Limb (tissue), 2 donors: ENCODE measurements around the gene RAB35.

Experiments used
- DNase-seq, 2 donors: peaks; one replicate each; pipeline ENCODE4 v3.0.0-alpha.2; 2016; ENCODE audit errors: extremely low spot score in 2 of 2

The RAB35 gene

DNA sequence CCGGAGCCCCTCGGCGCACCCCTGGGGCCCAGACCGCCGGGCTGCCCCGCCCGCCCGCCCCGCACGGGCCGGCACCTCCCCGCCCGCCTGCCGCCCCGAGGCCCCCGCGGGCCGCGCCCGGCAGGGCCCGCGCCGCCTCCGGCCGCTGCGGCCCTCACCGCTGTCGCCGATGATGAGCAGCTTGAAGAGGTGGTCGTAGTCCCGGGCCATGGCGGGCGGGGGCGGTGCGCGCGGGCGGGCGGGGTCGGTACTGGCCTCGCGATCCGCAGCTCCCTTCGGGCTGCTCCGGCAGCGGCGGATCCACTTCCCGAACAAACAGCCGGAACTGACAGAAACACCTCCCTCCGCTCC, at the start of gene RAB35:
Gene RAB35, minus strand, starts transcription at position 313 of the 351 bp plus-strand sequence. Its CDS starts 103 bp downstream, at position 210.
- DNase-seq: no peak

DNA sequence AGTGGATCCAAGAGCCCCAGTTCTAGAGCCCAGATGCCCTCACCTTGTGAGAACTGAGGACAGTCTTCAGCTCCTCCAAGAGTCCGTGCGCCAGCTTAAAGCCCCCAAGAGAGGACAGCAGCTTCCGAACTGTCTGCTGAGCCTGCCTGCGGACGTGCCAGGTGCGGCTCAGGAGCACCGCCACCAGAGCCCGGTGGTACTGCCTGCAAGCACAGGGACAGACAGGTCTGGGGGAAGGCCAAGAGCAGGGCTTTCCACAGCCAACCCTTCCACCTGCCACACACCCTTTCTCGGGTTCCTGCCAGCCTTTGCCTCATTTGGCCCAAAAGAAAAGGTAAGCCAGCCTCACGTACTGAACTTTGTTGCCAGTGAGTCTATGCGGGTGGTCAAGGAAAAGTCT, 47.7 kb upstream of the RAB35 start:
- no peak for DNase-seq

DNA sequence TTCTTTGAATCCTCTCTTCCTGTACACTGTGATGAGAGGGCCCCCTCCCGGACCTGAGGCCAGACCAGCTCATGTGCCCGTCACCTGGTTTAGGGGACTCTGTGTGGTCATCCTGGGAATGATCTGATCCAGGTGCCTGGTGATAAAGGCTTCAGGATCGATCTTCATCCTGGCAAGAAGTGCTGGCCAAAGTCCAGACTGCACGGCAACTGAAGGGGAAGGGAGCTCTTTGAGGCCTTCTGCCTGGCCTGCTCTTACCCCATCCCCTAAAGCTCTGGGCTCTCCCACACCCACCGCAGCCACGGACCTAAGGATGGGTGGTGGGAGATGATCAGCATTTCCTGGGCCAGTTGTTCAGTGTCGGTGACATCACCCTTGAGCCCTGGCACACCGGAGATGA, 46.2 kb upstream of the RAB35 start:
- DNase-seq: no peak

DNA sequence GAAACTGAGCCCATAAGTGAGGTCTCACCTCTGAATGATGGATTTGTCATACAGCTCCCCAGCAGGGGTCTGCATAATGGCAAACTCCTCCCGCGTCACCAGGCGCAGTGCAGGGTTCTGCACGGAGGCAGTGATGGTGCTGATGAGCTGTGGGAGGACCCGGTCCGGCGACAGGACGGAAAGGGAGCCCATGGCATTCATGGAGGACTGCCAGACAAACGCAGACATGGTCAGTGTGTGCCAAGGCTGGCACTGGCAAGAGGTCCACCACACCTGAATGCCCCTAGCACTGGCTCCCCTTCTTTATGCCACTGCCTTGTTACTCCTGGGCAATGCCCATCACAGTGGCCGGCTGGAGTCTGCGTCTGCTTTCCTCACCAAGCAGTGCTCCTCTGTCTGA, 45.3 kb upstream of the RAB35 start:
- DNase-seq: no peak

DNA sequence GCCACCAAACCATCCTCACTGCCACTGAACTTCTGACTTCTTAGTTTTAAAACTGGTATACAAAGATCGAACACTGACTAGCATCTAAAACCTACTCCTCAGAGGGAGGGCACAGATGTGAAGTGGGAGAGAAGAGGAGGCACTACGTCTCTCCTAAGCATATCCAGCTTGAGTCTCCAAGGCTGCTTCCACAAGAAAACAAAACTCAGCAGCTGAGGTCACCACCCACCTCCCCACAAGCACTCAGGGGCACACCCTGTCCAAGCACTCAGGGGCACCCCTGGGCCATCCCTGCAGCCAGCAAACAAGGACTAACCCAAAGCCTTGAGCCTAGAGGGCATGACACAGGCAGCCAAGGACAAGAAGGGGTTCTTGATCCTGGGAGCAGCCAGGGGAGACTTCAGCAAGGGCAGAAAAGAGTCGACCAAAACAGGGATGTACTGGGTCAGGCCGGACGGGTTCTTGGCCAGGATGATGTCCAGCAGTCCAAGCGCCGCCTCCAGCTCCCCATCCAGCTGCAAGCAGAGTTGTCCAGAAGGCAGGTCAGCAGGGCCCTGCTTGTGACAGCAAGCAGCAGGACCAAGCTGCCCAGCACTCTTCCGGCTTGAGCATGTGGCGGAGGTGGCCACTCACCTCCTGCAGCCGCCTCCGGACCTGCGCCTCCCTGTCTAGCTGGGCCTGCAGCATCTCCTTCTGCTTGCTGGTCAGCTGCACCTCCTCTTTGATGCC, 43.1 kb upstream of the RAB35 start:
- no peak for DNase-seq

- DNase-seq: no peak
Observed at GRCh38 chr12:120158351-120158750, 41.8 kb upstream of the RAB35 start.

GRCh38 chr12:120157678-120158077, 41.1 kb upstream of the RAB35 start:
- no peak for DNase-seq

DNA sequence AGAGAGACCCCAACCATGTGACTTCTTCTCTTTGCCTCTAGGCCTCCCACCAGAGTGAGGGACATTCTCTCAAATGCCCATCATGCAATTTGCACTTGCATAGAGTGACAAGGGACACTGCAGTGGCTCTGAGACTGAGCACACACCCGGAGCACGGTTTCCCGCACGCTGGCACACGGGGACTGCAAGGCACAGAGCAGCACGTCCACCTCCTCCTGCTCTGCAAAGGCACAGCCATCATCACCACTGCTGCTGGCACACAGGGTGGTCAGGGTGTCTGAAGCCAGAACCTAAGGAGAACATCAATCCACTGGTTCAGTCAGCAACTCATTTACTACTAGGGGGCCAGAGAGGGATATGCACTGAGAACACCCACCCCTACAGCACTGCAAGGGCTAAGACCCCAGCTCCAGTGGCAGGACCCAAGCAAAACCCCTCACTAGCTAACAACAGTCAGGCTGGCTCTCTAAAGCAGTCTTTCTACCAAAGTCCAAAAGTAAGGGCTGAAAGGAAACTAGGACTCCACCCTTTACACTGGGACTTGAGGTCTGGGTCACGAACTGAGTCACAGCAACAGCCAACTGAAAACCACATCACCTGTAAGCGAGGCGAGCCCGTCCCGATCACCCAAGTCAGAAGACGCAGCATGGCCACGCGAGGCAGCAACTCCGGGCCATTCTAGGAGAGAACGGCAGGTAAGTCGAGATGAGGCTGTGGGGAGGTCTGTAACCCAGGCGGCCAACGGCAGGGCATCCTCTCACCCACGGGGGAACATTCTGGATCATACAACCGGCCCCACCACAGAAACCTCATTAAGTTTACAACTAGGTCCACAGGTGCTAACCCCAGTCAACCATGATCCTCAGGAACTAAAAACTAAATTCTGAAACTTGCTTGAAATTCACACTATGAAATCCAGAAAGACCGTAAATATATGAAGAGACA, 40.0 kb upstream of the RAB35 start:
- DNase-seq: no peak

GRCh38 chr12:120155072-120155471, 38.5 kb upstream of the RAB35 start:
- no peak for DNase-seq

DNA sequence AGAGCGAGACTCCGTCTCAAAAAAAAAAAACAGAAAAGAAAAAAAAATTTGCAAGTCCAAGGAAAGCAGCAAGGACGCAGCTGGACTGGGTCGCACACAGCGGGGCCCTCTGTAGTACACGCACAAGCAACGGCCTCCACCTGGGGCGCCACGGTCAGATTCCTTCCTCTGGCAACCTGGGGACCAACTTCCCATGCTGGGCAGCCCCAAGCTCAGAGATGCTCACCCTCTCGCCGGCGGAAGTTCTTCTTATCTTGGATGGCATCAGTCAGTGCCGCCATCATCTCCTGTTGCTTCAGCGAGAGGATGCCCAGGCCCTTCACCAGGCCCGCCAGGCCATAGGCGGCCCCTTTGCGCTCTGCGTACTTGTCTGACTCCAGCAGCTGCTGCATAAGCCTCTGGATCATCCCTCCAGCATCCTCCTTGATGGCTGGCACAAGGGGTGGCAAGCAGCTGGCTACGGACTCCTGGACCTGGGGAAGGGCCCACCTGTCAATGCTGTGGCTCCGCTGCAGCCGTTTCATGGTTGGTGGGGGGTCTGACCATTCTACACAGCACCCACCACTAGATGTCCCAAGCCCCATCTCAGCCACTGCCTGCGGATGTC, 34.5 kb upstream of the RAB35 start:
- no peak for DNase-seq

DNA sequence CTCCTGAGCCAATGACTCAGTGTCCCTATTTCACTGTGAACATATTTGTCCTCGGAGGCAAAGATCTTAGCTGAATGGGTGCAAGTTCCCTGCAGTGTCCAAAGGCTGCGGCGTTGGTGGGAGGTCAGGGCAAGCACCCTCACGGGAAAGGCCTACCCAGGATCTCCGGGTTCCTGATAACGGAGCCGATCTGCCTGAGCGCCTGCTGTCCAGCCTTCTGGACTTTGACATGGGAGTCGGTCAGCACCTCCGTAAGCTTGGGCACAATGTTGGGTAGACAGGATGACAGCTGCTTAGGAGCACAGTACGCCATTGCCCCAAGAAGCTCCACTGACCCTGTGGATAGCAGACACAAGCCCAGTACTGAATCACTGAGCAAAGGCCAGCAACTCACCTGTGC, 31.5 kb upstream of the RAB35 start:
- no peak for DNase-seq

- DNase-seq: no peak
Observed at GRCh38 chr12:120145164-120145563, 28.6 kb upstream of the RAB35 start.

DNA sequence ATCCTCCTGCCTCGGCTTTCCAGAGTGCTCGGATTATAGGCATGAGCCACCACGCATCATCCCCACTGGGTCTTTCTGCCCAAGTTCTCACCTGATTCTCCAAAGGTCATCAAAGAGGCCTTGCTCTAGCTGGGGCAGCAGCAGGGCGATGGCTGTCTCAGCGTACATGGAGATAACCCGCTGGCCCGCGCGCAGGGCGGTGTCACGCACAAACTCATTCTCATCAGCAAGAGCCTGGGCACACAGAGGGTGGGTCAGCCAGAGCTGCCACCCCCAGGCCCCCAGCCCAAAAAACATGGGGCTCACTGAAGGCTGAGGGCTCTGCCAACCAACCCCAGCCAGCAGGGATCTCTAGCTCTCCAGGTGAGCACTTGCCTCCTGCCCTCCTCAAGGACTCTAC, 27.7 kb upstream of the RAB35 start:
- no peak for DNase-seq

DNA sequence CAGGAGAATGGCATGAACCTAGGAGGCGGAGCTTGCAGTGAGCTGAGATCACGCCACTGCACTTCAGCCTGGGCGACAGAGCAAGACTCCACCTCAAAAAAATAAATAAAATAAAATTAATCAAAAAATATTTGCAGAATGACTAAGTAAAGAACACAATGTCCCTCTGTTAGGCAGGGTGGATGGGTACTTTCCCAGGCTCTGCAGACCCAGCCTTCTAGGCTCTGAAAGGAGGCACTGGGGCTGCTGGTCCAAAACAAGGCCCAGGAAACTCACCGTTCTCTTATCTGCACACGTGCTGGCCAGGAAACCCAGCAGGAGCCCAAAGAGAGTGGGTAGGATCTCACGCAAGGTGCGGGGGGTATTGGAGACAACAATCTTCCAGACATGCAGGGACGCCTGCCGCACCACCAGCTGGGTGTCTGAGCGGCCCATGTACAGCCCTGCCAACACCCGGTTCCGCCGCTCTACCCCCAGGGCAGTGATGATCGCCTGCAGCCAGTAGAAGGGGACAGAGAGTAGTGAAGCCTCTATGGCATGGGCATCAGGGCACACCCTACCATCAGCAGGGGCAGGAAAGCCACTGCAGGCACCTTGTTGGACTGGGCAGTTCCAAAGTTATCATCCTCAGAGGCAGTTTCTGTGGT, 25.8 kb upstream of the RAB35 start:
- no peak for DNase-seq

DNA sequence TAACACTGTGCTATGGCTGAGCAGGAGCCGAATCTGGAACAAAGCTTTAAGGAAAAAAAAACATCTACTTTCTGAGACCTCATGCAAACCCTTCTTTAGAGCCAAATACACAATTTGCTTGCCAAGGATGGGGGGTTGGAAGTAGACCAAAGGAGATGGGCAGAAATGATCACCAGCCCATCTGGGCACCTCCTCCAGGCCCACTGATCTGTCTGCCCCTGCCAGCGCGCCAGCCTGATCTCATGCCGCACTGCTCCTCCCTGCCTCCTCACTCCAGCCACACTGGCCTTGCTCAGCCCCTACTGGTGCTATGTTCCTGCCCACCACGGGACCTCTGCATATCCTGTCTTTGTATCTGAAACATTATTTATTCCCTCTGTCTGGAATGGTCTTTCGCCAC, 24.8 kb upstream of the RAB35 start:
- DNase-seq: no peak

DNA sequence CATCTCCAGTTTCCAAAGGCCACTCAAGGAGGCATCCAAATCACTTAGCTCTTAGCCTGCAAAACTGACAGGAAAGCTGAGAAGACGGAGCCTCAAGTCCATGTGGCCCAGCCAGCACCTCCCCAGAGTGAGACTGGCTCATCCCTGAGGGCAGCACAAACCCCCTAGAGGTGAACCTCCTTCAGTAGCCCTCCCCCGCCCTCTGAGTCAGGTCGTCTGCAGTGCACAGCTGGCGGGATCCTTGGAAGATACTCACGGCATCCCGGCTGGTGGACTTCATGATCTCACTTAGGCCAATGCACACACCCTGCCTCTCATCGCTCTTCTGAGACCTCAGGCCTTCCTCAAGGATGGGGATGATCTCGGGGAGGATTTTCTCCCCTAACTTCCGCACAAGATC, 24.1 kb upstream of the RAB35 start:
- DNase-seq: no peak

DNA sequence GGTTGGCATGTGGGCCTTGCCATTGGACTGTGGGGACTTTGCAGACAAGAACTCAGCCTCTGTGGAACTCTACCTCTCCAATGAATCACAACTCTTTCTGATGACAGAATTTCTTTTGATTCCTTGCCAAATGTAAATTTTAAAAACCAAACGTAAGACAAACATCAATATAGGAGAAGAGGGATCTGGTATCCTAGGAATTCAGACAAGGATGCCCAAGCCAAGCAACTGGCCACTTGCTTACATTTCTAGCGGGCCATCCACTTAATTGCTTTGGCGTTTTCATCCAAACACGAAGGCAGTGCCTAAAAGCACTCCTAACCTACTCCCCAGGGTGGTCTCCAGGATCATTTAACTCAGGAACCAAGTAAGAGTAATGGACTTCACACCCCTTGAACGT, 23.4 kb upstream of the RAB35 start:
- DNase-seq: no peak

GRCh38 chr12:120138366-120138765, 21.8 kb upstream of the RAB35 start:
- DNase-seq: no peak

GRCh38 chr12:120137833-120138232, 21.3 kb upstream of the RAB35 start:
- no peak for DNase-seq

- DNase-seq: no peak
Observed at GRCh38 chr12:120136093-120136770, 19.7 kb upstream of the RAB35 start.

GRCh38 chr12:120134307-120134980, 17.9 kb upstream of the RAB35 start:
- DNase-seq: no peak
